B cell (primary cell): ENCODE measurements around the gene PDE3B.

Experiments
- EZH2 ChIP-seq: IDR thresholded peaks from 2 replicates; pipeline ENCODE4 v1.6.1; 2012; ENCODE audit warnings: borderline replicate concordance, low read depth, mild to moderate bottlenecking, moderate library complexity, low read length; ENCODE audit not compliant: insufficient read depth, poor library complexity, severe bottlenecking
- TF ChIP-seq, protein P1 (sequence below): fragments of 200-600 bp; IDR thresholded peaks from one replicate; pipeline ENCODE4 v1.8.0; 2022; ENCODE audit warnings: antibody characterized with exemption, mild to moderate bottlenecking

DNA sequence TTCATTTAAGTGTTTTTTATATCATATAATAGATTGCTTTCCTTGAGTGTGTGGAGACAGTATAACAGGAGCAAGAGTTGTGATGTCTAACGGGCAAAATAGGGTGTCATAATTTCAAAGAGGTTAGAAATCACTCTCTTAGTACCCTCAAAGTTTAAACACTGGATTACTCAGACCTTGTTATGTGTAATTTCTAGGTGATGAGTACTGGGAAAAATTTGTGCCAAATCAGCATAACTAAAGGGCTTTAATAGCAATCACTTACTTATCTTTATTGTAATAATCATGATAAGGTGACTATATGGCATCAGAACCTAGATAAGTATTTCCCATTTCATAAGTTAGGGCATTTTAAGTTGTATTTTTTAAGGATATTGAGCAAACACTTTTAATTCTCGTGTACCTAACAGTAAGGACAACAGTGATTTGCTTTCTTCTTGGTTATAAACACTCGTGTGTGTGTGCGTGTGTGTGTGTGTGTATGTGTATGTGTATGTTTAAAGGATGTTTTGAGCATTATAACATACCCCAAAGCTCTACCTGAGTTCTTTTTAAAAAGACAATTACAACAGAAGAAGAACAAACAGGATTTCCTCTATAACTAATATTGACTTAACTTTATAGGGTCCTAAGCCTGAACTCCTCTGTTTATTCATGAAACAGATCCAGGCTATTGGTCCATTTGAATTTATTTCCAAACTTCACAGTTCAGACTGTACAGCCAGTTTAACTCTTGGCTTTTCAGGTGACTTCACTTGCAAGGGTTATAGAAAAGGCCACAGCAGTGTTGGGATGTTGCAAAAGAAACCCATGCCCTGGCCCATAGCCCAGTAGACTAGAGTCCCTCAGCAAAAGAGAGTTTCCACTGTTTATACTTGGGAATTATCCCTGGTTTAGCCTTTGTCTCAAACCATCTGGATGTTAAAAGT, 23.7 kb upstream of the PDE3B start:
- TF ChIP-seq EZH2, result no peak
- TF ChIP-seq, protein P1, sequence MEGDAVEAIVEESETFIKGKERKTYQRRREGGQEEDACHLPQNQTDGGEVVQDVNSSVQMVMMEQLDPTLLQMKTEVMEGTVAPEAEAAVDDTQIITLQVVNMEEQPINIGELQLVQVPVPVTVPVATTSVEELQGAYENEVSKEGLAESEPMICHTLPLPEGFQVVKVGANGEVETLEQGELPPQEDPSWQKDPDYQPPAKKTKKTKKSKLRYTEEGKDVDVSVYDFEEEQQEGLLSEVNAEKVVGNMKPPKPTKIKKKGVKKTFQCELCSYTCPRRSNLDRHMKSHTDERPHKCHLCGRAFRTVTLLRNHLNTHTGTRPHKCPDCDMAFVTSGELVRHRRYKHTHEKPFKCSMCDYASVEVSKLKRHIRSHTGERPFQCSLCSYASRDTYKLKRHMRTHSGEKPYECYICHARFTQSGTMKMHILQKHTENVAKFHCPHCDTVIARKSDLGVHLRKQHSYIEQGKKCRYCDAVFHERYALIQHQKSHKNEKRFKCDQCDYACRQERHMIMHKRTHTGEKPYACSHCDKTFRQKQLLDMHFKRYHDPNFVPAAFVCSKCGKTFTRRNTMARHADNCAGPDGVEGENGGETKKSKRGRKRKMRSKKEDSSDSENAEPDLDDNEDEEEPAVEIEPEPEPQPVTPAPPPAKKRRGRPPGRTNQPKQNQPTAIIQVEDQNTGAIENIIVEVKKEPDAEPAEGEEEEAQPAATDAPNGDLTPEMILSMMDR, result no peak
